Measurements from ENCODE around the gene DLG2. TPM values are rescaled to one million over a fixed set of nuclear protein-coding genes. Genes with fewer than 3 reads are reported as not detected.
"Not testable (repeated sequence)": the region's sequence is repeated elsewhere in the genome, so short reads cannot be mapped to it uniquely, and the experiment has no call there.

DLG2 gene
- polyA plus RNA-seq, 6 donors from 2014 or later: 0.93 to 2.4 (median 1.3) TPM

DNA sequence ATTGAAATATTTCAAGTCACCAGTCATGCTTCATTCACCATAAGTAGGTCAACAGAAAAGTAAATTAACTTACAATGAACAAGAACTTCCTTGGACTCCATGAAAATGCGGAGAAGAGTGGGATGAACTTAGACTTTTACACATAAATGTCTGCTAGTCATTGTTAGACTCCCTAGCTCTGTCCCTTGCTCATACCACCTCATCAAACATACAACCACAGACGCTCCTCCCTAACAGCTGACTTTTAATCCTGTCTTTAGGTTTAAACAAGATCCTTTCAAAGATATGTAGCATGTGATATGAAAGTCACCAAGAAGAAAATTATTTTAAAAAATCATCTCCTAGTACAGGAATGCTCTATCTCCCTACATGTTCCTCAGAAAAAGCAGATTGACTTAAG, 248.1 kb downstream of the DLG2 start:
- no peak overlapping the region for H3K4me3 Mint-ChIP-seq
- no peak overlapping the region for H3K27ac Mint-ChIP-seq
- peaks cover 3 to 21% (median 14%) of the 10 kb centered on the region in 7 donors for H3K9me3 Mint-ChIP-seq
- no peak for DNase-seq
- H3K36me3 Mint-ChIP-seq: no peaks in the 10 kb centered on the region
- H3K4me1 Mint-ChIP-seq: no peaks in the 10 kb centered on the region
- H3K27me3 Mint-ChIP-seq: no peaks in the 10 kb centered on the region
- ATAC-seq (ENCODE audit: low read depth in 2 of 2): no peak

DNA sequence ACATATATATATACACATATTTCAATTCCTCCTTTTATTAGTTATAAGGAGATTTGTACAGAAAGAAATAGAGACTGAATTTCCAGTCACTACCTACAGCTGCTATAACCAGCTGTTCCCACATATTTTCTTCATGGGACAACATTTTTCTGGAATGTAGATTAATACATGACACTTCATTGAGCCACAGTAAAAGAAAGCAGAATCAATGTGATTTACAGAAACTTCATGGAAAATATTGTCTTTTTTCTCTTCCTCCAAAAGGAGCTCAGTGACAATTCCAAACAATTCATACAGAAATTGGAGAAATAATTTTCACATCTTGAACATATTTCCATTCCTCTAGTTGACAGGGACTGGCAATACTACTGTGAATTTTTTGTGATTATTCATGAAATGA, 249.2 kb downstream of the DLG2 start:
- ATAC-seq (ENCODE audit: low read depth in 2 of 2) (no peak), DNase-seq (no peak)
- Mint-ChIP-seq H3K4me1 (no peaks in the 10 kb centered on the region), H3K36me3 (no peaks in the 10 kb centered on the region), H3K27me3 (no peaks in the 10 kb centered on the region), H3K27ac (no peak overlapping the region), H3K9me3 (peaks cover 2 to 20% (median 6%) of the 10 kb centered on the region in 7 donors), H3K4me3 (no peak overlapping the region)

DNA sequence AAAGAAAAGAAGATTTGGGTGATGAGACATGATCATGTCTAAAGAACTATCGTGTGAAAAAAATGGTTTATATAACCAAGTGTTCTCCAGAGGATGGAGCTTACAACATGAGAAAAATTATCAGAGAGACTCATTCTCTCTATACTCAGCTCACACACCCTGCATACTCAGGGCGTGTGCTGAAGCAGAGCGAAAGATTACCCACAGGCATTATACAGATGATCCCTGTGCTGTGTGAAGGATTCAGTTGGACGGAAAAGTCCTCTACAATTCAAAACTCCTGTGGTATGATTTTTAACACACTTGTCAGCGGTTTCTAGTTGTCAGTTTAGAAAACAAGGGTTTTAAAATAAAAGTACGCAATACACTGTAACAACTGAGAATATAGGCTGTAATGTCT, 267.3 kb downstream of the DLG2 start:
- Mint-ChIP-seq H3K4me3 (no peak overlapping the region), H3K27ac (no peak overlapping the region), H3K36me3 (no peaks in the 10 kb centered on the region), H3K27me3 (no peaks in the 10 kb centered on the region), H3K9me3 (peaks cover 0 to 4% (median 0%) of the 10 kb centered on the region in 7 donors), H3K4me1 (no peaks in the 10 kb centered on the region)
- ATAC-seq (ENCODE audit: low read depth in 2 of 2): no peak
- no peak for DNase-seq

DNA sequence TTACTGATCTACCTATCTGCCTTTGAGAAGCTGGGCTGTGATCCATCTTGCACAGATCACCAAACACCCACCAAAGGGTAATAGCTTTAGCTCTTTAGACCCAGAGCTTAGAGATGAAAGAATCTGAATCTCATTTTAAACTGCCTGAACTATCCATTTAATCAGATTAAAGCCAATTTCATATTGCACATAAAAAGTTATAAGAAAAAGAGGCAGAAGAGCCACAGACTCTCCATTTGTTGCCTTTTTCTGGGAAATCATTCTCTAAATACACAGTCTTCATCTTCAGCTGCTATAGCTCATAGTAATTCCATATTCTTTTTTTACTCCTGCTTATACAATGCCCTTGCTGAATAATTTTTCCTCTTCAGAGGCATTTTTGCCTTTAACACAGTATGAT, 271.2 kb downstream of the DLG2 start:
- H3K4me1 Mint-ChIP-seq: peaks cover 3 to 8% (median 7%) of the 10 kb centered on the region in 3 donors
- H3K27ac Mint-ChIP-seq: no peak overlapping the region
- no peaks in the 10 kb centered on the region for H3K27me3 Mint-ChIP-seq
- peaks cover 0 to 4% (median 0%) of the 10 kb centered on the region in 7 donors for H3K9me3 Mint-ChIP-seq
- no peaks in the 10 kb centered on the region for H3K36me3 Mint-ChIP-seq
- H3K4me3 Mint-ChIP-seq: no peak overlapping the region
- no peak for DNase-seq
- ATAC-seq (ENCODE audit: low read depth in 2 of 2): no peak

DNA sequence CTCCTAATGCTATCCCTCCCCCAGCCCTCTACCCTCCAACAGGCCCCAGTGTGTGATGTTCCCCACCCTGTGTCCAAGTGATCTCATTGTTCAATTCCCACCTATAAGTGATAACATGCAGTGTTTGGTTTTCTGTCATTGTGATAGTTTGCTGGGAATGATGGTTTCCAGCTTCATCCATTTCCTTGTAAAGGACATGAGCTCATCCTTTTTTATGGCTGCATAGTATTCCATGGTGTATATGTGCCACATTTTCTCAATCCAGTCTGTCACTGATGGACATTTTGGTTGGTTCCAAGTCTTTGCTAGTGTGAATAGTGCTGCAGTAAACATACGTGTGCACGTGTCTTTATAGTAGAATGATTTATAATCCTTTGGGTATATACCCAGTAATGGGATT, 277.6 kb downstream of the DLG2 start:
- DNase-seq; H3K4me3 Mint-ChIP-seq; H3K27me3 Mint-ChIP-seq; H3K36me3 Mint-ChIP-seq; ATAC-seq (ENCODE audit: low read depth in 2 of 2): not testable (repeated sequence)
- H3K9me3 Mint-ChIP-seq: peaks cover 0 to 12% (median 6%) of the 10 kb centered on the region in 7 donors
- peak overlapping the region in 1 of 6 donors; percentile 67 for H3K27ac Mint-ChIP-seq
- peaks cover 3 to 11% (median 7%) of the 10 kb centered on the region in 3 donors for H3K4me1 Mint-ChIP-seq

DNA sequence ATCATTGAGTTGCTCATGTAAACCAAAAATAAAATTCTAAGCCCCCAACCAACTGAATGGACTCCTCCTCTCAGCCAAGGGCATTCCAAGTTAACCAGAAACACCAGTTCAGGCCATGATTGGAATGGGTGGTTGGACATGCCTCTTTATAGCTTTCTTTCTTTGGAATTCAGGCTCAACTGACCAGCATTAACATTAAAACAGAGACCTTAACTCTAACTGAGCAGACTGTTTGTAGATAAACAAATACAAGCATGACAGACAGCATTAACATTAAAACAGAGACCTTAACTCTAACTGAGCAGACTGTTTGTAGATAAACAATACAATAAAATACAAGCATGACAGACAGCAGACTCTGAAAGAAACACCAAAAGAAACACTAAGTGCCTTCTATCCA, 278.2 kb downstream of the DLG2 start:
- DNase-seq (no peak), ATAC-seq (ENCODE audit: low read depth in 2 of 2) (no peak)
- Mint-ChIP-seq H3K36me3 (no peaks in the 10 kb centered on the region), H3K4me3 (no peak overlapping the region), H3K27me3 (no peaks in the 10 kb centered on the region), H3K4me1 (peaks cover 3 to 11% (median 7%) of the 10 kb centered on the region in 3 donors), H3K27ac (no peak overlapping the region), H3K9me3 (peaks cover 0 to 12% (median 6%) of the 10 kb centered on the region in 7 donors)

DNA sequence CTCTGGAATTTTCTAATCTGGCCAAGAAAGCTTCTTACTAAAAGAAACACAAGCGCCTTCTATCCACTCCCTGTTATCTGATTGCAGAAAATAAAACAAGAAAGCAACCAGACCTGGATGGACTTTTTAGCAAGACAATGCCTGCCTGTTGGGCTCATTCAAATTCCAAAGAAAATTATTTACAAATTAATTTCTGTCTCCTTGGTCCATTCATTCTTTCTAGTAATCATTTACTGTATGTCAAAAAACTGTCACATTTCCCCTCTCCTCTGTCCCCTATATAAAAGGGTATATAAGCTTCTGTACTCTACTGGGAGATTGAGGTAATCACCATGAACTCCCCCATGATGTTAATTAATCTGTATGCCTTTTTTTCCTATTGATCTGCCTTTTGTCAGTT, 279.9 kb downstream of the DLG2 start:
- Mint-ChIP-seq H3K36me3 (no peaks in the 10 kb centered on the region), H3K27me3 (no peaks in the 10 kb centered on the region), H3K4me3 (no peak overlapping the region), H3K4me1 (peaks cover 3 to 11% (median 7%) of the 10 kb centered on the region in 3 donors), H3K9me3 (peaks cover 0 to 14% (median 6%) of the 10 kb centered on the region in 7 donors), H3K27ac (no peak overlapping the region)
- DNase-seq: no peak
- ATAC-seq (ENCODE audit: low read depth in 2 of 2): no peak

DNA sequence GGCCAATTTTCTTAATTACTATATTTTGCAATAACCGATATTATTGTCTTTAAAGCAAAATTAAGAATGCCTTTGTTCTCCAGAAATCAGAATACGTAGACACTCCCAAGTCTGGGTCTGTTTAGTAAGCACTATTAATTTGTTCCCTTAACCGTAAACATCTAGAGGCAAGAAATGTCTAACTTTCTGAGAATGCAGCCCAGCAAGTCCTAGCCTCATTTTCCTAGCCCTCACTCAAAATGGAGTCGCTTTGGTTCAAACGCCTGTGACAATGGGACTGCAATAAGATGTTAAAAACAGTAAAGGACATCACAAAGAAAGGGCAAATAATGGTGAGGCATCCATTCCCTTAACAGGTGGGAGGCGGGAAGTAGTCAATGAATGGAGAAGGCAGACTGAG, 280.7 kb downstream of the DLG2 start:
- Mint-ChIP-seq H3K9me3 (peaks cover 2 to 14% (median 6%) of the 10 kb centered on the region in 7 donors), H3K27me3 (no peaks in the 10 kb centered on the region)

DNA sequence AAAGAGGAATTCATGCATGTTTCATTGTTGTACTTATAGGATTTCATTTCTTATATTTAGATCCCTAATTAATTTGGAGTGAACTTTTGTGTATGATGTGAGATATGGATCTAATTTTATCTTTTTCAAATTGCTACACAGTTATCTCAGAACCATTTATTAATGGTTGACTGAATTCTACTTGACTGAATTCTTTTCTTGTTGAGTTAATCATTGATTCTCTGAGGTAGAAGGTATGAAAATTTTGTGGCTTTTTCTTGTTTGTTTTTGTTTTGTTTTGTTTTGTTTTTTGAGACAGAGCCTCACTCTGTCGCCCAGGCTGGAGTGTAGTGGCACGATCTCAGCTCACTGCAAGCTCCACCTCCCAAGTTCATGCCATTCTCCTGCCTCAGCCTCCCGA, 286.3 kb downstream of the DLG2 start:
- not testable (repeated sequence) for ATAC-seq (ENCODE audit: low read depth in 2 of 2); H3K4me3 Mint-ChIP-seq; H3K27me3 Mint-ChIP-seq; H3K27ac Mint-ChIP-seq; H3K36me3 Mint-ChIP-seq; H3K4me1 Mint-ChIP-seq; DNase-seq
- H3K9me3 Mint-ChIP-seq: peaks cover 0 to 15% (median 12%) of the 10 kb centered on the region in 7 donors

More for the DNA sequence above, 280.7 kb downstream of the DLG2 start:
- ATAC-seq (ENCODE audit: low read depth in 2 of 2) (no peak), DNase-seq (no peak)
- Mint-ChIP-seq H3K4me3 (no peak overlapping the region), H3K4me1 (peaks cover 3 to 8% (median 5%) of the 10 kb centered on the region in 3 donors), H3K27ac (peak overlapping the region in 1 of 6 donors; percentile 1), H3K36me3 (no peaks in the 10 kb centered on the region)

DNA sequence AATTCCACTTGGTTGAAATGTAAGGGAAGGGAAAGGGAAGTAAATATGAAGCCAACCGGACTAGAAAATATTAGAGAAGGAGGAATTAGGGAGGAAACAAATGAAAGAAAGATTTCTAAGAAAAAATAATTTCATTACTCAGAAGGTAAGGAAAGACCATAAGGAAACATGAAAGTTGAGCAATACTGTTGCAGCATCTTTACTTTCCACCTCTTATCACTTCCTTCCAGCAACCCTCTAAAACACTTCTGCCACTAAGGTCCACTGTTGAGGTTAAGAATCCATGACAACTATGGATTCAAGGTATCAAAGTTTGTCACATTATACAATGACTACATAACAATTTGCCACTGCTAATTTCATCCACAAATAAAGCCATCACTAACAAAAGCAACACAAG, 308.6 kb downstream of the DLG2 start:
- DNase-seq (no peak), ATAC-seq (ENCODE audit: low read depth in 2 of 2) (no peak)
- peaks cover 25 to 47% (median 40%) of the 10 kb centered on the region in 3 donors for H3K4me1 Mint-ChIP-seq
- H3K4me3 Mint-ChIP-seq: no peak overlapping the region
- no peaks in the 10 kb centered on the region for H3K36me3 Mint-ChIP-seq
- no peaks in the 10 kb centered on the region for H3K27me3 Mint-ChIP-seq
- H3K27ac Mint-ChIP-seq: peak overlapping the region in 4 of 6 donors; percentile 22 to 88 (median 48)
- peaks cover 0 to 2% (median 0%) of the 10 kb centered on the region in 7 donors for H3K9me3 Mint-ChIP-seq

DNA sequence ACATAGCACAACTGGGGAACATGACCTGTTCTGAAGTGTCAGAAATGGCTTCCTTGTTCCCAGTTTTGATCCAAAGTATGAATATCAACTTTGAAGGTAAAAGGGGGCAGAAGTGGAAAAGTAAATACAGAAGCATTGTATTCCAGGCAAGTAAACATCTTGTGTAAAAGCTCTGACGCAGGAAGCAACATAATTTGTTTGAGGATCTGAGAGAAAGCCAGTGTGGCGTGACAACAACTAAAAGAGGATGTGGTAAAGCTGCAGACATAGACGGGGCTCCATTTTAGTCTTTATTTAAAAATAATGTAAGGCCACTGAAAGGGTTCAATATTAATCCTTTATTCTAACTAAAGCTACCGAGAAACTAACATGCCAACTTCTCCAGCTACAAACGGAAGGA, 310.2 kb downstream of the DLG2 start:
- DNase-seq (peak; percentile 72), ATAC-seq (ENCODE audit: low read depth in 2 of 2) (peak; percentile 98)
- no peaks in the 10 kb centered on the region for H3K27me3 Mint-ChIP-seq
- peak overlapping the region in 6 of 8 donors; percentile 29 to 78 (median 51) for H3K4me3 Mint-ChIP-seq
- H3K36me3 Mint-ChIP-seq: no peaks in the 10 kb centered on the region
- H3K4me1 Mint-ChIP-seq: peaks cover 25 to 52% (median 40%) of the 10 kb centered on the region in 3 donors
- peaks cover 0 to 2% (median 0%) of the 10 kb centered on the region in 7 donors for H3K9me3 Mint-ChIP-seq
- peak overlapping the region; percentile 22 to 94 (median 88) for H3K27ac Mint-ChIP-seq

DNA sequence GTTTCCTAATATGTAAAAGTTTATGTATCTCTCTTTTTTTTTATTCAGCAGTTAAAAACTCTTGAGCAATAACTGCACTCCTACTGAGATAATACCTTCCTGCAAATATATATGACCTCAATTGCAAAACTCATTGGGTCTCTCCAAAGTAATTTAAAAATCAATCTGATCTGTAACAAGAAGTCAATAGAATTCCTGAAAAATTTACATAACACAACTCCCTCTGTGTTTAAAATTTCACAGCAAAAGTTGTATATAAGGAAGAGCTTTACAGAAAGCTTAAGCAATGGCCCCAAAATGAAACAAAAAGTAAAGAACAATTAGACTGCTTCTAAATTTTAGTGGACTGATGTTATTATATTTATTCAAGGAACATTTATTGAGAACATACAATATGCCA, 313.4 kb downstream of the DLG2 start:
- no peak for ATAC-seq (ENCODE audit: low read depth in 2 of 2)

DNA sequence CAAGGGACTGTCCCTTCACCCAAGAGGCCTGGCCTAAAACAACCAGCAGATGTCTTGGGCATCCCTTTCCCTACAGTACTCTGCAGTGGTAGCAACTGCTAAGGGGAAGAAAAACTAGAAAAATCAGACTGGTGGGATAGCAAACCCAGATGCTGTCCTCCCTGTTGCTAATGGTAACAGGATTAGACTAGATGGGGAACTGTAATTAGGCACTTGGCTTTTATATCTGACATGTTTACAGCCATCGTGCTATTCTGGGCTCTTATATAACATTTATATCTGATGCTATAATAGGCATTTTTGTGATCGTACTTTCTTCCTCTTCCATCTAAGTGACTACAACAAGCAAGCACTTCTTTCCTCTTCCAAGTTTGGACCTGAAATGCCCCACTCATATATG, 316.7 kb downstream of the DLG2 start:
- Mint-ChIP-seq H3K36me3 (peaks cover 0 to 4% of the 10 kb centered on the region in 2 donors), H3K4me1 (peaks cover 7 to 46% (median 10%) of the 10 kb centered on the region in 3 donors), H3K4me3 (peak overlapping the region in 4 of 8 donors; percentile 25 to 61 (median 34)), H3K9me3 (peaks cover 0 to 2% (median 0%) of the 10 kb centered on the region in 7 donors), H3K27me3 (no peaks in the 10 kb centered on the region), H3K27ac (peak overlapping the region in 4 of 6 donors; percentile 22 to 83 (median 72))
- peak; percentile 18 for DNase-seq
- ATAC-seq (ENCODE audit: low read depth in 2 of 2): peak; percentile 74 to 76

More for the DNA sequence above, 313.4 kb downstream of the DLG2 start:
- no peak for DNase-seq
- Mint-ChIP-seq H3K27me3 (no peaks in the 10 kb centered on the region), H3K36me3 (no peaks in the 10 kb centered on the region), H3K4me1 (peaks cover 25 to 77% (median 40%) of the 10 kb centered on the region in 3 donors), H3K9me3 (peaks cover 0 to 2% (median 0%) of the 10 kb centered on the region in 7 donors), H3K27ac (peak overlapping the region in 1 of 6 donors; percentile 12), H3K4me3 (peak overlapping the region in 2 of 8 donors; percentile 19 to 25)

DNA sequence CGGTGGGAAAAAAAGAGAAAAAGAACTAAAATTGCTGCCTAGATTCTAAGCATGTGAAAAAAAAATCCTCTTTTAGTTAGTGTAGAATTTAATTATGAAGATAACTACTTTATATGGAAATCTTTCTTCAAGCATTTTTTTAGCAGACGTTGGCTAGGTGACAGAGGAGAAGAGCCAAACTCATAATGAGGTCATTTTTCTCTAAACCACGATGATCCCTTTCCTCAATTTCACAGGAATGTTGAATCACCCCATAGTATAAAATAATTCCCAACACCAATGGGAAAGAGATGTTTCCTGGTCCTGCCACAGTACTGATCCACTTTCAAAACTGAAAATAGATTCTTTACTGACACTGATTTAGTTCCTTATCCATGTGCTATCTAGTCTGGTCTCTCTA, 319.8 kb downstream of the DLG2 start:
- Mint-ChIP-seq H3K27me3 (no peaks in the 10 kb centered on the region), H3K4me1 (peaks cover 0 to 25% (median 0%) of the 10 kb centered on the region in 3 donors), H3K4me3 (no peak overlapping the region), H3K27ac (peak overlapping the region in 1 of 6 donors; percentile 21), H3K9me3 (peaks cover 0 to 2% (median 0%) of the 10 kb centered on the region in 7 donors), H3K36me3 (peaks cover 0 to 4% of the 10 kb centered on the region in 2 donors)
- ATAC-seq (ENCODE audit: low read depth in 2 of 2) (no peak), DNase-seq (no peak)
